ENCODE results near the gene FZD1. TPM values are rescaled to one million over a fixed set of nuclear protein-coding genes. Genes with fewer than 3 reads are reported as not detected.

Gene FZD1
- total RNA-seq, 1 donor from 2014 or later, result 2.0 TPM

GRCh38 chr7:91264924-91265681 lies 870 bp downstream of the FZD1 start:
- DNase-seq (ENCODE audit: low read depth in 2 of 2), result peak; percentile 79 to 80

GRCh38 chr7:91265693-91266066 lies 1.4 kb downstream of the FZD1 start:
- DNase-seq (ENCODE audit: low read depth in 2 of 2), result peak in 1 of 2 donors; percentile 31

DNA sequence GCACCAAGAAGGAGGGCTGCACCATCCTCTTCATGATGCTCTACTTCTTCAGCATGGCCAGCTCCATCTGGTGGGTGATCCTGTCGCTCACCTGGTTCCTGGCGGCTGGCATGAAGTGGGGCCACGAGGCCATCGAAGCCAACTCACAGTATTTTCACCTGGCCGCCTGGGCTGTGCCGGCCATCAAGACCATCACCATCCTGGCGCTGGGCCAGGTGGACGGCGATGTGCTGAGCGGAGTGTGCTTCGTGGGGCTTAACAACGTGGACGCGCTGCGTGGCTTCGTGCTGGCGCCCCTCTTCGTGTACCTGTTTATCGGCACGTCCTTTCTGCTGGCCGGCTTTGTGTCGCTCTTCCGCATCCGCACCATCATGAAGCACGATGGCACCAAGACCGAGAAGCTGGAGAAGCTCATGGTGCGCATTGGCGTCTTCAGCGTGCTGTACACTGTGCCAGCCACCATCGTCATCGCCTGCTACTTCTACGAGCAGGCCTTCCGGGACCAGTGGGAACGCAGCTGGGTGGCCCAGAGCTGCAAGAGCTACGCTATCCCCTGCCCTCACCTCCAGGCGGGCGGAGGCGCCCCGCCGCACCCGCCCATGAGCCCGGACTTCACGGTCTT lies 1.9 kb downstream of the FZD1 start:
- DNase-seq (ENCODE audit: low read depth in 2 of 2), result no peak

- no peak for DNase-seq (ENCODE audit: low read depth in 2 of 2)
Measured at GRCh38 chr7:91266689-91267090, 2.5 kb downstream of the FZD1 start.

DNA sequence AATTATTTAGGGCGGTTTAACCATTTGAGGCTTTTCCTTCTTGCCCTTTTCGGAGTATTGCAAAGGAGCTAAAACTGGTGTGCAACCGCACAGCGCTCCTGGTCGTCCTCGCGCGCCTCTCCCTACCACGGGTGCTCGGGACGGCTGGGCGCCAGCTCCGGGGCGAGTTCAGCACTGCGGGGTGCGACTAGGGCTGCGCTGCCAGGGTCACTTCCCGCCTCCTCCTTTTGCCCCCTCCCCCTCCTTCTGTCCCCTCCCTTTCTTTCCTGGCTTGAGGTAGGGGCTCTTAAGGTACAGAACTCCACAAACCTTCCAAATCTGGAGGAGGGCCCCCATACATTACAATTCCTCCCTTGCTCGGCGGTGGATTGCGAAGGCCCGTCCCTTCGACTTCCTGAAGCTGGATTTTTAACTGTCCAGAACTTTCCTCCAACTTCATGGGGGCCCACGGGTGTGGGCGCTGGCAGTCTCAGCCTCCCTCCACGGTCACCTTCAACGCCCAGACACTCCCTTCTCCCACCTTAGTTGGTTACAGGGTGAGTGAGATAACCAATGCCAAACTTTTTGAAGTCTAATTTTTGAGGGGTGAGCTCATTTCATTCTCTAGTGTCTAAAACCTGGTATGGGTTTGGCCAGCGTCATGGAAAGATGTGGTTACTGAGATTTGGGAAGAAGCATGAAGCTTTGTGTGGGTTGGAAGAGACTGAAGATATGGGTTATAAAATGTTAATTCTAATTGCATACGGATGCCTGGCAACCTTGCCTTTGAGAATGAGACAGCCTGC lies 3.1 kb downstream of the FZD1 start:
- DNase-seq (ENCODE audit: low read depth in 2 of 2), result no peak

DNA sequence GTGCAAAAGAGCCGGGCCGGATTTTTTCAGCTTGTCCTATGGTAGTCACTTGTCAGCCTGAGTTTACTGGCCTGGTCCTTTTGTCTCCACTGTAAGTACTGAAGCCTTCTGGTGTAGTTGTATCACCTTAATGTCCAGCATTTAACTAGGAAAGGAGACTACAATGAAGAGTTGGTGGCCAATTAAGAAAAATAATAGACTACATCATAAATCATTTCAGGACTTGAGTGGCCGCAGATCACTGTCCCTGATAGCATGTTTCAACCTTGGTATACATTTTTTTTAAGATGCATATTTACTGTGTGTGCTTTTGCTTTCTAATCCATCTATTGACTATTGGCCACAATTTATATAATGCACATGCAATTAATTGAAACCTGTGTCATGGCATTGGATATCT lies 6.1 kb downstream of the FZD1 start:
- DNase-seq (ENCODE audit: low read depth in 2 of 2), result no peak

DNA sequence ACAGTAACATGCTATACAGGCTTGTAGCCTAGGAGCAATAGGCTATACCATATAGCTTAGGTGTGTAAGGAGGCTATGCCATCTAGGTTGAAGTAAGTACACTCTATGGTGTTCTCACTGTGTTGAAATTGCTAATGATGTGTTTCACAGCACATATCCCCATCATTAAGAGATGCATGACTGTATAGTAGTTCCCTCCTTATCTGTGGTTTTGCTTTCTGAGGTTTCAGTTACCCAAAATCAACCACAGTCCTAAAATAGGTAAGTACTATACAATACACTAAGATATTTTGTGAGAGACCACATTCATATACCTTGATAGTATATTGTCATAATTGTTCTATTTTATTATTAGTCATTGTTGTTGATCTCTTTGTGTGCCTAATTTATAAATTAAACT lies 12.7 kb downstream of the FZD1 start:
- DNase-seq (ENCODE audit: low read depth in 2 of 2), result no peak

- DNase-seq (ENCODE audit: low read depth in 2 of 2), result no peak
Measured at GRCh38 chr7:91280185-91280584, 16.0 kb downstream of the FZD1 start.

- DNase-seq (ENCODE audit: low read depth in 2 of 2), result no peak
Measured at GRCh38 chr7:91280604-91281003, 16.4 kb downstream of the FZD1 start.

DNA sequence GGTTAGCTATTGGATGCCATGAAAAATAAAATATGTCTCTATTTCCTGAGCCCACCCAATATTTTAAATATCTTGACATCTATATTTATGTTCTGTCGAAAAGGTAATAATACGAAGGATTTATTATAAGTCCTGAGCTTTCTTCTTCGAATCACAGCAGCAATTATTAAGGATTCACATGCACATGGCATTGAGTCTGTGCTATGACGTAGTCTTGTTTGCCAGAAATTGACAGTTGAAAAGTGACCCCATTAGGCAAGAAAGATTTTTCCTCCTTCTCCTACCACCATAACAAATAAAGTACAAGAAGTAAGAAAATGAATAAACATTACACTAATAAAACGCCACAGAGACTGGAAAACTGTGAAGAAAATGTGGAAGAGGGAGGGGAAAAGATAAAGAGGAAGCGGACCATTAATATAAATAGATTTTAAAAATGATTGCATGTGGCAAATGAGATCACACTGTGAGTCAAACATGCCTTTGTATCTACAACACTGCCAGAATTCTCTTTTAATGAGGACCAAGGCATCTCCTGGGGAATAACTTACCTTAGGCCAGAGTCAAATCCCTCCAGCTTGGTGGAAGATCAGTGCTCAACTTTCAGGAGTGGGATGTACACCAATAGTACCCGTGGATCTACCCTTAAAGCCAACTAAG lies 21.6 kb downstream of the FZD1 start:
- no peak for DNase-seq (ENCODE audit: low read depth in 2 of 2)

GRCh38 chr7:91286432-91286831 lies 22.2 kb downstream of the FZD1 start:
- no peak for DNase-seq (ENCODE audit: low read depth in 2 of 2)

DNA sequence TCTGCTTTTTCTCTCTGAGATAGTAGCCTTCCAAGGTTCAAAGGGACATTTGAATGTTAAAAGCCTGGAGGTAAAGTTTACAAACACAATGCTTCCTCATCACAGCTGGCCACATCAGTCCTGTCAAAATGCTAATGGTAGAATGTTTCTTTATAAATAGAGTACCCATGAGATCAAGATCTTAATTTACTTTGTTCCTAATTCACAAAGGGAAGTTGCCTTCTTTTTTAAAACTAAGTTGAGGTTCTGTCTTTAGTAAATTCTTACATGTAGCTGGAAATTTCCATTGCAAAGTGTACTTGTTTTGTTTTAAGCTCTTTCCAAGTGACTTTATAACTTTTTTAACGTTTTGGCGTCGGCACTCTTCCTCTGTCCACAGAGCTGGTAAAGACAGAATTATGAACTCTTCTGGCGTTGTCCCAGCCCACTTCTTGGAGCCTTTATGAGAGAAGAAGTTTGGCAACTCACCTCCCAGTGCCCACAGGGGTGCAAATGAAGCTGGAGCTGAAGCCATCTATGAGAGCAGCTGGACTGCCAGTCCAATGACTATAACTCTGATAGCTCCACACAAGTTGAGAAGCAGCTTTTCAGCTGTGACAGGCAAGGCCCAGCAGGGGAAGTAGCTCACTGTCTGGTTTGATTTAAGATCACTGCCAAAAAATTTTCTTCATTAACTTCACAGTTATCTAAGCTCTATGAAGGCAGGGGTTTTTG lies 23.3 kb downstream of the FZD1 start:
- peak; percentile 28 to 38 for DNase-seq (ENCODE audit: low read depth in 2 of 2)

DNA sequence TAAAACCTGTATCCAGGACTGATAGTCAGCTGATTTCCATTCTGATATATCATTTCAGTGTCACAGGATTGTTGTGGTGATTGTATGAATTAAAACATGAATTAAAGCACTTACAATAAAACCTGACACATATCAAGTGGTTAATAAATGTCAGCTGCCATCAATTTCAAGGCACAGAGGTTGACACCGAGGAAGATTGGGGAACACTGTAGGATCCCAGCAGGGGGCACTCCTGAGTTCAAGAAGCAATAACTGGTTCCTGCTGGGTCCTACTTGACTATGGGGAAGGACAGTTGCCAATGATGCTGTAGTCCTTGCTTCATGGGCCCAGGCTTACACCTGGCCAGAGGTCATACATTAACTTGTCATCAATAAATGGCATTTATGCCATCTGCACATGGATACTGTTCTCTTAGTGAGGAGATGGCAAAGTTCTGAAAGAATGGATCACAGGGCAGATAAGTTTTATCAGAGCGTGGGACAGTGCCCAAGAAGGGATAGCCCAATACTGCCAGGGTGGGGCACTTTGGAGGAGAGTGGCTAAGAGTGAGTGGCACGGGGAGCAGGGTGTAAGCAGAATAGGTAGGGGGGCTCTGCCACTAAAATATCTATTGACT lies 24.1 kb downstream of the FZD1 start:
- DNase-seq (ENCODE audit: low read depth in 2 of 2), result peak; percentile 31 to 62

DNA sequence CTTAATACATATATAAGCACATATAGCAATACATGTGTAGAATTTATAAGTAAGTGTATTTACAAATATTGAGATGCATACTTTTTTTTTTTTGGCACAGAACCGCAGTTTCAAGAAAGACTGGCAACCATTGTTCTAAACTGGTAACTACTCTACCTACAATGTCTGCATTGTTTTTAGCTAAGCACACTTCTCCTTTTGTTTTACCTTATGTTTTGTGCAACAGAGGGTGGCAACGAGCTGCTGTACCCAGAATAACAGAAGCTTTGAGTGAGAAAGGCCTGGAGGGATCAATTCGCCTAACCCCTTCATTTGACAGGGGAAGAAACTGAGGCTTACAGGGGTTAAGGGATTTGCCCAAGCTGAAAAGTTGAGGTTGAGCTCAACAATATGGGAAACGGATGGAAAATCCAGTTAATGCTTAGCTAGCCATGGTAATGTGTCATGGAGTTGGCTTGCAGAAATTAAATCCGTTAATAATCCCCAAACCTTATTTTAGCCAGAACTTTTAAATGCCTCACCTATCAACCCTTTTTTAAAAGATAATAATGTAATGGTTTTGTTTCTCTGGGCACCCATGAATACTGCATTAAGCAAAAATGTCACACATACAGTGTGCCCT lies 25.5 kb downstream of the FZD1 start:
- DNase-seq (ENCODE audit: low read depth in 2 of 2), result no peak

- DNase-seq (ENCODE audit: low read depth in 2 of 2), result no peak
Measured at GRCh38 chr7:91291302-91291701, 27.1 kb downstream of the FZD1 start.

DNA sequence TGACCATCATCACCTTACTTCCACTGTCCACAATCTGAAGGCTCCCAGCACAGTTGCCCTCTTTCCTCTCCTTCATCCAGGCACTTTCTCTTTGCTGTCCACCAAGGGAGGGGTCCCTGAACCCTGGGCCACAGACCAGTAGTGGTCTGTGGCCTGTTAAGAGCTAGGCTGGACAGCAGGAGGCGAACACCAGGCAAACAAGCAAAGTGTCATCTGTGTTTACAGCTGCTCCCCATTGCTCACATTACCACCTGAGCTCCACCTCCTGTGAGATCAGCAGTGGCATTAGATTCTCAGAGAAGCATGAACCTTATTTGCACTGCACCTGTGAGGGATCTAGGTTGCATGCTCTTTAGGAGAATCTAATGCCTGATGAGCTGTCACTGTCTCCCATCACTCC lies 27.7 kb downstream of the FZD1 start:
- DNase-seq (ENCODE audit: low read depth in 2 of 2), result no peak

GRCh38 chr7:91292506-91292905 lies 28.3 kb downstream of the FZD1 start:
- DNase-seq (ENCODE audit: low read depth in 2 of 2), result no peak

DNA sequence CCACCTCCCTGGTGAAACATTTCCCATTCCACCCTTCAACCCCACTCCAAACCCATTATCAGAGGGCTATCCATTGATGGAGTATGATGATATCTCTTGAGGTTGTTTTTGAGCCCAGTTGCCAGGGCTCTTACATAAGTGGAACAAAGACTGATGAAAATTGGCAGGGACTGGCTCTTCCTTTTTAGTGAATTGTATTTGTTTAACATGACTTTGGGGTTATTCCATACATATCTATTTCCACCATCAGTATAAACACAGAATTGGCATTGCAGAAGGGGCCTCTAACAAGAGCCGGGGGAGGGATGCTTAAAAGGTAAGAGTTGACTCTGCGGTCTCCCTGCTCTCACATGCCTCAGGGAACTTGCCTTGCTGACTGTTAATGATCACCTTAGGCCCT lies 28.9 kb downstream of the FZD1 start:
- peak in 1 of 2 donors; percentile 60 for DNase-seq (ENCODE audit: low read depth in 2 of 2)

- DNase-seq (ENCODE audit: low read depth in 2 of 2), result no peak
Measured at GRCh38 chr7:91293840-91294239, 29.6 kb downstream of the FZD1 start.

DNA sequence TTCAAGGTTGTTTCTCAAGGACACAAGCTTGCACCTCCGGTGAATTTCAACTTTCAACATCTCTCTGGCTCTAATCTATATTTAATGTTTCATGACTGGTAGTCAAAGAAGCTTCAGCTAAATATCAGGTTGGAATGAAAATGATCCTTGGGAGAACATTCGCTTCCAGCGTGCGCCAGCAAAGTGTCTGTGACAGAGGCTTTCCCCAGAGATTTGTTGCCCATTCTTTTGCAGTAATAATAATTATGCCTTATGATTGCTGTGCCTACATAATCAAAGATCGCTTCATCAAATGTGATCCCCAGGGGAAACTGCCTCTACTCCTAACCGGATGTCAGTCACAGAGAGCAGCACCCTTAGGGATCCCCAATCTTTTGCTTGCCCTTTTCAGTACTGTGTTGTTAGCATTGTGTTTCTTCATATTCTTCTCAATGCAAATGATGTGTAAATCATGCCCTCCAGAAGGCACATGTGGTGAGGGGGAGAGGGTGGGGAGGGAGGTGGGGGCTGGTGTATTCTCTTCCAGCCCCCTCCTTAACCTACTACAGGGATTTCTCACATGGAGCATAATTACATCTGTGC lies 30.5 kb downstream of the FZD1 start:
- no peak for DNase-seq (ENCODE audit: low read depth in 2 of 2)

All from lung microvascular endothelial cell (primary cell).